Mesendoderm (in vitro differentiated cells): ENCODE measurements around the gene C12orf57.
"Not testable (repeated sequence)": the region's sequence is repeated elsewhere in the genome, so short reads cannot be mapped to it uniquely, and the experiment has no call there.

ENCODE experiments used
- DNase-seq: peaks from one replicate; pipeline ENCODE4 v3.0.0; 2013
- H2AK5ac ChIP-seq: 2 replicates; pipeline ENCODE4 v1.6.1; 2013; ENCODE audit warnings: low read length, inconsistent platforms
- H2BK120ac ChIP-seq: 2 replicates; pipeline ENCODE4 v1.6.1; 2013; ENCODE audit warnings: low read depth, mild to moderate bottlenecking, low read length, moderate library complexity, mixed read lengths
- H2BK15ac ChIP-seq: replicated peaks from 2 replicates; pipeline ENCODE4 v1.6.1; 2013; ENCODE audit warnings: low read depth, mild to moderate bottlenecking, moderate library complexity
- H2BK5ac ChIP-seq: 2 replicates; pipeline ENCODE4 v1.6.1; 2013; ENCODE audit warnings: low read length, inconsistent platforms
- H3K18ac ChIP-seq: 2 replicates; pipeline ENCODE4 v1.6.1; 2013; ENCODE audit warnings: mild to moderate bottlenecking, low read length, mixed read lengths
- H3K23ac ChIP-seq: one replicate; pipeline ENCODE4 v1.6.1; 2013; ENCODE audit warnings: low read length
- H3K27ac ChIP-seq: 2 replicates; pipeline ENCODE4 v1.5.1; 2013; ENCODE audit warnings: low read depth, mild to moderate bottlenecking, inconsistent platforms, low read length, moderate library complexity
- H3K27me3 ChIP-seq: 2 replicates; pipeline ENCODE4 v1.6.1; 2013; ENCODE audit warnings: low read length, control low read depth, mild to moderate bottlenecking, inconsistent platforms; ENCODE audit not compliant: insufficient read depth, poor library complexity
- H3K36me3 ChIP-seq: 2 replicates; pipeline ENCODE4 v1.6.1; 2013; ENCODE audit warnings: low read length, inconsistent platforms; ENCODE audit not compliant: control insufficient read depth, insufficient read depth
- H3K4ac ChIP-seq: one replicate; pipeline ENCODE4 v1.6.1; 2013; ENCODE audit warnings: low read depth, mild to moderate bottlenecking, low read length, moderate library complexity
- H3K4me1 ChIP-seq: 2 replicates; pipeline ENCODE4 v1.6.1; 2013; ENCODE audit warnings: low read depth, low read length, inconsistent platforms; ENCODE audit not compliant: control insufficient read depth
- H3K4me2 ChIP-seq: 2 replicates; pipeline ENCODE4 v1.6.1; 2013; ENCODE audit warnings: low read length
- H3K4me3 ChIP-seq: 2 replicates; pipeline ENCODE4 v1.5.1; 2013; ENCODE audit warnings: mild to moderate bottlenecking, low read length
- H3K56ac ChIP-seq: one replicate; pipeline ENCODE4 v1.6.1; 2013; ENCODE audit warnings: low read length
- H3K79me1 ChIP-seq: 2 replicates; pipeline ENCODE4 v1.6.1; 2013; ENCODE audit warnings: low read length, inconsistent platforms
- H3K79me2 ChIP-seq: 2 replicates; pipeline ENCODE4 v1.6.1; 2013; ENCODE audit warnings: mild to moderate bottlenecking, low read length; ENCODE audit not compliant: control insufficient read depth, insufficient read depth
- H3K9ac ChIP-seq: 2 replicates; pipeline ENCODE4 v1.6.1; 2013; ENCODE audit warnings: low read length, inconsistent platforms
- H4K5ac ChIP-seq: one replicate; pipeline ENCODE4 v1.6.1; 2013; ENCODE audit warnings: low read length
- H4K8ac ChIP-seq: one replicate; pipeline ENCODE4 v1.6.1; 2013; ENCODE audit warnings: low read depth, mild to moderate bottlenecking, control low read depth, low read length, moderate library complexity
- WGBS: extraction: QIAGEN DNeasy Blood & Tissue Kit; methylation state at CpG from one replicate; pipeline ENCODE4 v1.1.7; 2013; ENCODE audit warnings: low lambda C conversion rate, missing lambda C conversion rate; ENCODE audit not compliant: insufficient coverage; ENCODE audit errors: extremely low coverage; 5-methylcytosine and 5-hydroxymethylcytosine counted together

C12orf57 gene

GRCh38 chr12:6902448-6902847 is 41.4 kb upstream of the C12orf57 start:
- Histone ChIP-seq H3K4me2 (no peak overlapping the region), H3K27ac (no peak overlapping the region), H4K8ac (no peak overlapping the region), H4K5ac (no peak overlapping the region), H3K4ac (no peak overlapping the region), H3K4me3 (no peak overlapping the region), H3K18ac (no peak overlapping the region), H3K36me3 (no peaks in the 10 kb centered on the region), H3K27me3 (no peaks in the 10 kb centered on the region), H3K56ac (no peak overlapping the region), H3K79me2 (no peaks in the 10 kb centered on the region), H2AK5ac (no peak overlapping the region), H2BK5ac (no peak overlapping the region), H3K79me1 (no peaks in the 10 kb centered on the region), H2BK15ac (no peak overlapping the region), H3K9ac (no peak overlapping the region), H3K4me1 (peaks cover 2% of the 10 kb centered on the region), H3K23ac (no peak overlapping the region), H2BK120ac (no peak overlapping the region)
- no peak for DNase-seq
- WGBS, result no CpG with 5 or more reads among the region's 4 CpGs

DNA sequence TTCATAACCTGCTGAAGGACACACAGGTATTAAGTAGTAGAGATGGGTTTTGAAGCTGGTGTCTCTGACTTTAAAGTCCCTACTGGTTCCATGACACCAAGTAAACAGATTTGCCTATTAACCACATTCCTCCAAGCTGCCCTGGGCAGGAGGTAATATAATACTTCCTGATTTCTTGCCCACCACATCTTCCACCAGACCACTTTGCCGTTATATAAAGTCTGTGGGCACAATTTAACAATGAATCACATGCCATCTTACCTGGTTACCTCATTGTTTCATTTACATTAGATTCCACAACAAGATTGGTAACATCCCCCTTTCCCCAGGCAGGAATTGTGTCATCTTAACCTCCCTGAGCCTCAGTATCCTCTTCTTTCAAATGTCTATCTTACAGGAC is 40.1 kb upstream of the C12orf57 start:
- H3K27ac ChIP-seq, result no peak overlapping the region
- no peak overlapping the region for H2BK15ac ChIP-seq
- peak overlapping the region; percentile 16 for H4K8ac ChIP-seq
- H3K79me1 ChIP-seq, result no peaks in the 10 kb centered on the region
- H3K56ac ChIP-seq, result no peak overlapping the region
- no peak for DNase-seq
- no peak overlapping the region for H3K4ac ChIP-seq
- H3K36me3 ChIP-seq, result no peaks in the 10 kb centered on the region
- no peak overlapping the region for H3K9ac ChIP-seq
- no peak overlapping the region for H4K5ac ChIP-seq
- H3K4me1 ChIP-seq, result peaks cover 2% of the 10 kb centered on the region
- no peak overlapping the region for H3K18ac ChIP-seq
- no peak overlapping the region for H3K23ac ChIP-seq
- no peaks in the 10 kb centered on the region for H3K79me2 ChIP-seq
- no peak overlapping the region for H3K4me2 ChIP-seq
- no peak overlapping the region for H3K4me3 ChIP-seq
- H3K27me3 ChIP-seq, result no peaks in the 10 kb centered on the region
- H2AK5ac ChIP-seq, result no peak overlapping the region
- no peak overlapping the region for H2BK5ac ChIP-seq
- WGBS, result no CpG with 5 or more reads among the region's 1 CpG
- no peak overlapping the region for H2BK120ac ChIP-seq

- H4K5ac ChIP-seq, result no peak within 1 kb of the TSS
- no peaks in the 10 kb centered on the region for H3K79me2 ChIP-seq
- H3K4me1 ChIP-seq, result peaks cover 2% of the 10 kb centered on the region
- peak within 1 kb of the TSS; percentile 61 for H3K4me2 ChIP-seq
- H3K56ac ChIP-seq, result peak within 1 kb of the TSS; percentile 78
- peak within 1 kb of the TSS; percentile 69 for H3K9ac ChIP-seq
- H2BK15ac ChIP-seq, result peak within 1 kb of the TSS; percentile 4
- H3K18ac ChIP-seq, result no peak within 1 kb of the TSS
- H3K4ac ChIP-seq, result no peak within 1 kb of the TSS
- H3K4me3 ChIP-seq, result peak within 1 kb of the TSS; percentile 33
- WGBS, result no CpG with 5 or more reads among the region's 34 CpGs
- no peak within 1 kb of the TSS for H2BK120ac ChIP-seq
- DNase-seq, result peak; percentile 100
- peak within 1 kb of the TSS; percentile 16 for H4K8ac ChIP-seq
- no peak within 1 kb of the TSS for H3K23ac ChIP-seq
- H3K36me3 ChIP-seq, result no peaks in the 10 kb centered on the region
- no peaks in the 10 kb centered on the region for H3K27me3 ChIP-seq
- no peak within 1 kb of the TSS for H2AK5ac ChIP-seq
- no peak within 1 kb of the TSS for H2BK5ac ChIP-seq
- H3K27ac ChIP-seq, result peak within 1 kb of the TSS; percentile 6
- no peaks in the 10 kb centered on the region for H3K79me1 ChIP-seq
These were observed 39.2 kb upstream of the C12orf57 start, which contains the start of gene LRRC23 for GRCh38 chr12:6904280-6905276. Gene LRRC23, plus strand, starts transcription at chr12:6904822. Its CDS starts 812 bp downstream, at chr12:6905634.

GRCh38 chr12:6905414-6906040 is 38.3 kb upstream of the C12orf57 start:
- Histone ChIP-seq H3K36me3 (no peaks in the 10 kb centered on the region), H3K4me1 (peaks cover 2% of the 10 kb centered on the region), H2BK120ac (no peak overlapping the region), H3K79me2 (no peaks in the 10 kb centered on the region), H3K4ac (no peak overlapping the region), H2AK5ac (no peak overlapping the region), H3K18ac (no peak overlapping the region), H3K79me1 (no peaks in the 10 kb centered on the region), H3K4me2 (peak overlapping the region; percentile 61), H4K8ac (no peak overlapping the region), H2BK15ac (no peak overlapping the region), H3K9ac (peak overlapping the region; percentile 69), H3K27me3 (no peaks in the 10 kb centered on the region), H3K56ac (peak overlapping the region; percentile 78), H3K4me3 (no peak overlapping the region), H2BK5ac (no peak overlapping the region), H3K23ac (no peak overlapping the region), H3K27ac (no peak overlapping the region), H4K5ac (no peak overlapping the region)
- no CpG with 5 or more reads among the region's 5 CpGs for WGBS
- no peak for DNase-seq

DNA sequence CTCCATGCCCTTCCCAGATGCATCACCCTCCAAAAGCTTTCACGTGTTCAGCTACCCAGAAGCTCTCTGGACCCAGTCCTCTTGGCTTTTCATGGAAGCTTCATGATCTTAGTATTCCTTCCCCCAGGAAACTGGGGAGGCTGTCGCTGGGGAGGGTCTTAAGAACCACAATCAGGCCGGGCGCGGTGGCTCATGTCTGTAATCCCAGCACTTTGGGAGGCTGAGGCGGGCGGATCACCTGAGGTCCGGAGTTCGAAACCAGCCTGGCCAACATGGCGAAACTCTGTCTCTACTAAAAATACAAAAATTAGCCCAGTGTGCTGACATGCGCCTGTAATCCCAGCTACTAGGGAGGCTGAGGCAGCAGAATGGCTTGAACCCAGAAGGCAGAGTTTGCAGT is 35.7 kb upstream of the C12orf57 start:
- H3K27ac ChIP-seq, result not testable (repeated sequence)

More for the DNA sequence above, 35.7 kb upstream of the C12orf57 start:
- H3K4ac ChIP-seq, H3K27me3 ChIP-seq, H4K8ac ChIP-seq, DNase-seq, H3K4me3 ChIP-seq, H3K4me2 ChIP-seq, H2BK15ac ChIP-seq, H3K36me3 ChIP-seq, H3K4me1 ChIP-seq, H4K5ac ChIP-seq, H2AK5ac ChIP-seq, H3K56ac ChIP-seq, H2BK120ac ChIP-seq, H3K79me2 ChIP-seq, H3K79me1 ChIP-seq, H3K18ac ChIP-seq, H2BK5ac ChIP-seq, H3K23ac ChIP-seq, H3K9ac ChIP-seq: not testable (repeated sequence)
- no CpG with 5 or more reads among the region's 11 CpGs for WGBS
